ENCODE measurements around the gene RNF26.

DNA sequence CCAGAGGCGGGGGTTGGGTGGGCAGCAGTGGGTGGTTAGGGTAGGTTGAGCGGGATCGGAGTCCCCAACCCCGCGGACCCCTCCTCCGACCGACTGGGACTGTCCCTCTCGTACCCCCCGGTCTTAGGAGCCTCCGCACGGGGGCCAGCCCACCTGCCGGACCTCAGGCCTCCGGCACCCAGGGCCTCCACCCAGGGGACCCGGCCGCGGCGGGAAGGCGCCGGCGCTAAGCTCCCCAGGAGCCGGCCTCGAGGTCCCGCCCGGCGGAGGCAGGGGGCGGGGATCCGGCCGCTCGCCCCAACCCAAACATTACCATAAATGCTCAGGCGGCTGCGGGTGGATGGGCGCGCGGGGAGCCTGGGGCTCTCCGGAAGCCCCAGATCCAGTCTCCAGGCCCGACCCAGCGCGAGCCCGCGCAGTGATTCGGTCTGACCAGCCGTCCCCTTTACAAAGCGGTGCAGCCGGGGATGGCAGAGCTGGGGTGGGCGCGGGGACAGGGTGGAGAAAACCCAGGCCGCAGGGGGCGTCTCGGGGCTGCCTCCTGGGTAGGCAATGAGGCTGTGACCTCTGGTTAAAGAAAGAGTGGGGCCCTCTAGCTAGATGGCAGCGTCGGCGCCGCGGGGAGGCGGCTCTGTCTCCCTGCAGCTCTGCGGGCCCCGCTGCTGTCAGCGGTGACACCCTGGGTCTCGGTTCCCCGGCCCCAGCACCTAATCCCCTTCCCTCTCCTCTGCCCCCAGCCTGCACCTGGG is 13.4 kb upstream of the RNF26 start:
- TF ChIP-seq CREM (IDR thresholded peaks at IDR 0.05) (no peak), CREM (CRISPR knock-in tag; IDR thresholded peaks at IDR 0.05) (no peak), ETV6 (CRISPR knock-in tag; conservative IDR thresholded peaks at IDR 0.05) (no peak), ZNF552 (CRISPR knock-in tag; IDR thresholded peaks at IDR 0.05; ENCODE audit: borderline replicate concordance) (no peak), CBX1 (IDR thresholded peaks at IDR 0.05; ENCODE audit: low read depth) (no peak)
